Measurements from ENCODE around the gene SMKR1. TPM values are rescaled to one million over a fixed set of nuclear protein-coding genes. Genes with fewer than 3 reads are reported as not detected.
A peak's percentile ranks its signal among the peaks of the same experiment; 100 is the strongest.

The SMKR1 gene
- total and polyA plus RNA-seq, 9 of the 15 experiments (the other 6 are each of a cell fraction or from before 2014, with no cell fraction given), result 0.58 to 1.8 (median 0.93) TPM; not detected in 1

DNA sequence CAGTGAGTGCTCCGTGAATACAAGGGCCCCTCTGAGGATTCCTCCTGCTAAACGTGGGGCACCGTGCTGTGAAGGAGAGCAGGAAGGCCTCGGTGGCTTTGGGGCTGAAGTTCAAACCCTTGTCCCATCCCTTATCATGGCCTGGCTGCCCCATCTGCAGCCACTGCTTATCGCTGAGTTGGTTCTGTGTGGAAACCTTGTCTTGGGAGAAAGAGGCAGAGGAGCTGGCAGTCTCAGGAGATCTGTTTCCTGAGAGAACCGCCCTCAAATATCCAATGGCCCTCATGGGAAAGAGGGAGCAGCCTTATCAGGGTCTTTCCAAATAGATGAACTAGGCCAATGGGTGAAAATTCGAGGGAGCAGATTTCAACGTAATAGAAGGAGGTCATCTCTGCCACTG lies 57.2 kb downstream of the SMKR1 start (continued):
- TF ChIP-seq DMBX1 (CRISPR knock-in tag; IDR thresholded peaks at IDR 0.05; ENCODE audit: borderline replicate concordance) (0 out of 2 replicates have a peak, but pooled peaks have one; percentile 11), GATA2 (CRISPR knock-in tag; IDR thresholded peaks at IDR 0.05) (peak; percentile 90), ZNF134 (CRISPR knock-in tag; conservative IDR thresholded peaks at IDR 0.05) (peak; percentile 36; the same call in 1 of the 2 replicates), ELF1 (tag; IDR thresholded peaks at IDR 0.05) (peak; percentile 14; the same call in 1 of the 2 replicates), ERF (CRISPR knock-in tag; IDR thresholded peaks at IDR 0.05) (0 out of 2 replicates have a peak, but pooled peaks have one; percentile 46), KDM5B (IDR thresholded peaks at IDR 0.05; ENCODE audit: insufficient replicate concordance, low read depth, low read length) (no peak), HOXB6 (CRISPR knock-in tag; IDR thresholded peaks at IDR 0.05; ENCODE audit: borderline replicate concordance) (no peak), STAT5A (IDR thresholded peaks at IDR 0.05; ENCODE audit: borderline replicate concordance, low read length) (peak; percentile 62; the same call in 1 of the 2 replicates), ZNF3 (CRISPR knock-in tag; IDR thresholded peaks at IDR 0.05) (no peak), FOXM1 (IDR thresholded peaks at IDR 0.05; ENCODE audit: low read depth) (peak; percentile 64; the same call in 1 of the 2 replicates), FOXM1 (CRISPR knock-in tag; IDR thresholded peaks at IDR 0.05; ENCODE audit: low read depth) (no peak), ARID1B (IDR thresholded peaks at IDR 0.05) (peak; percentile 92), MTA2 (IDR thresholded peaks at IDR 0.05; ENCODE audit: low read depth) (peak; percentile 86), ELF4 (CRISPR knock-in tag; IDR thresholded peaks at IDR 0.05) (0 out of 2 replicates have a peak, but pooled peaks have one; percentile 47), NR4A1 (CRISPR knock-in tag; IDR thresholded peaks at IDR 0.05) (no peak), NR4A1 (tag; IDR thresholded peaks at IDR 0.05) (0 out of 2 replicates have a peak, but pooled peaks have one; percentile 49), SMAD4 (CRISPR knock-in tag; conservative IDR thresholded peaks at IDR 0.05) (0 out of 2 replicates have a peak, but pooled peaks have one; percentile 37), HDAC2 (IDR thresholded peaks at IDR 0.05) (peak; percentile 70; the same call in 1 of the 2 replicates)
- TF ChIP-seq, protein P1, sequence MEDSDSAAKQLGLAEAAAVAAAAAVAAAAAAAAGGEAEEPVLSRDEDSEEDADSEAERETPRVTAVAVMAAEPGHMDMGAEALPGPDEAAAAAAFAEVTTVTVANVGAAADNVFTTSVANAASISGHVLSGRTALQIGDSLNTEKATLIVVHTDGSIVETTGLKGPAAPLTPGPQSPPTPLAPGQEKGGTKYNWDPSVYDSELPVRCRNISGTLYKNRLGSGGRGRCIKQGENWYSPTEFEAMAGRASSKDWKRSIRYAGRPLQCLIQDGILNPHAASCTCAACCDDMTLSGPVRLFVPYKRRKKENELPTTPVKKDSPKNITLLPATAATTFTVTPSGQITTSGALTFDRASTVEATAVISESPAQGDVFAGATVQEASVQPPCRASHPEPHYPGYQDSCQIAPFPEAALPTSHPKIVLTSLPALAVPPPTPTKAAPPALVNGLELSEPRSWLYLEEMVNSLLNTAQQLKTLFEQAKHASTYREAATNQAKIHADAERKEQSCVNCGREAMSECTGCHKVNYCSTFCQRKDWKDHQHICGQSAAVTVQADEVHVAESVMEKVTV (CRISPR knock-in tag; IDR thresholded peaks at IDR 0.05), result 0 out of 2 replicates have a peak, but pooled peaks have one; percentile 28
- TF ChIP-seq, protein P2, sequence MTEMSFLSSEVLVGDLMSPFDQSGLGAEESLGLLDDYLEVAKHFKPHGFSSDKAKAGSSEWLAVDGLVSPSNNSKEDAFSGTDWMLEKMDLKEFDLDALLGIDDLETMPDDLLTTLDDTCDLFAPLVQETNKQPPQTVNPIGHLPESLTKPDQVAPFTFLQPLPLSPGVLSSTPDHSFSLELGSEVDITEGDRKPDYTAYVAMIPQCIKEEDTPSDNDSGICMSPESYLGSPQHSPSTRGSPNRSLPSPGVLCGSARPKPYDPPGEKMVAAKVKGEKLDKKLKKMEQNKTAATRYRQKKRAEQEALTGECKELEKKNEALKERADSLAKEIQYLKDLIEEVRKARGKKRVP (CRISPR knock-in tag; IDR thresholded peaks at IDR 0.05), result 0 out of 2 replicates have a peak, but pooled peaks have one; percentile 31
- TF ChIP-seq, protein P3, sequence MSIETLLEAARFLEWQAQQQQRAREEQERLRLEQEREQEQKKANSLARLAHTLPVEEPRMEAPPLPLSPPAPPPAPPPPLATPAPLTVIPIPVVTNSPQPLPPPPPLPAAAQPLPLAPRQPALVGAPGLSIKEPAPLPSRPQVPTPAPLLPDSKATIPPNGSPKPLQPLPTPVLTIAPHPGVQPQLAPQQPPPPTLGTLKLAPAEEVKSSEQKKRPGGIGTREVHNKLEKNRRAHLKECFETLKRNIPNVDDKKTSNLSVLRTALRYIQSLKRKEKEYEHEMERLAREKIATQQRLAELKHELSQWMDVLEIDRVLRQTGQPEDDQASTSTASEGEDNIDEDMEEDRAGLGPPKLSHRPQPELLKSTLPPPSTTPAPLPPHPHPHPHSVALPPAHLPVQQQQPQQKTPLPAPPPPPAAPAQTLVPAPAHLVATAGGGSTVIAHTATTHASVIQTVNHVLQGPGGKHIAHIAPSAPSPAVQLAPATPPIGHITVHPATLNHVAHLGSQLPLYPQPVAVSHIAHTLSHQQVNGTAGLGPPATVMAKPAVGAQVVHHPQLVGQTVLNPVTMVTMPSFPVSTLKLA (conservative IDR thresholded peaks at IDR 0.05), result 0 out of 4 replicates have a peak, but pooled peaks of 1 of the 2 experiments have one; percentile 31
